Esophagus squamous epithelium (tissue), 5 donors: ENCODE measurements around the gene CPPED1. TPM values are rescaled to one million over a fixed set of nuclear protein-coding genes. Genes with fewer than 3 reads are reported as not detected.

Source experiments
- DNase-seq: peaks from one replicate; lab custom pipeline; 2025; lab: John Stamatoyannopoulos, UW
- H3K27ac ChIP-seq, 4 donors: fragments of 200-600 bp; sonication (generic); one replicate each; pipeline ENCODE4 v1.5.1; 2016 to 2019; ENCODE audit warnings: mild to moderate bottlenecking in 1 of 4
- H3K27me3 ChIP-seq, 4 donors: fragments of 200-600 bp; sonication (generic); 1 replicate in 3 of 4; 2 replicates in 1 of 4; pipeline versions ENCODE4 v1.5.1 to v1.6.0; 2017 to 2021; ENCODE audit warnings: antibody characterized with exemption in 1 of 4
- H3K36me3 ChIP-seq, 3 donors: fragments of 200-600 bp; sonication (generic); one replicate each; pipeline ENCODE4 v1.5.1; 2016 to 2019
- H3K4me1 ChIP-seq, 3 donors: fragments of 200-600 bp; sonication (generic); one replicate each; pipeline ENCODE4 v1.5.1; 2017 to 2019
- H3K4me3 ChIP-seq, 4 donors: fragments of 200-600 bp; sonication (generic); 1 replicate in 3 of 4; 2 replicates in 1 of 4; pipeline ENCODE4 v1.5.1; 2016 to 2019; ENCODE audit warnings: mild to moderate bottlenecking in 2 of 4, moderate library complexity in 1 of 4
- H3K9me3 ChIP-seq, 3 donors: fragments of 200-600 bp; sonication (generic); one replicate each; pipeline ENCODE4 v1.5.1; 2016 to 2019
- POLR2A ChIP-seq, 4 donors: fragments of 450-650 bp; IDR thresholded peaks; one replicate each; pipeline ENCODE4 v1.6.1; 2017; ENCODE audit warnings: antibody characterized with exemption in 4 of 4, mild to moderate bottlenecking in 4 of 4, moderate library complexity in 3 of 4
- WGBS, 2 donors: methylation state at CpG; one replicate each; pipeline ENCODE4 v1.1.5; 2018; 5-methylcytosine and 5-hydroxymethylcytosine counted together
- intact Hi-C: fragments of 100-400 bp; cut with DNase I; formaldehyde crosslinking; loops from one replicate; pipeline ENCODE4 v1.15.0; 2022
- total RNA-seq, 4 donors: library from RNA; depleted of rRNA; stranded (reverse); fragments of >200 nt; gene quantifications; one replicate each; pipeline ENCODE4 v1.1.0, GENCODE V29; 2016
- TF ChIP-seq, protein P1 (sequence below), 6 experiments: fragments of 450-650 bp in 4 of 6; fragments of 200-600 bp in 2 of 6; sonication (generic) in 2 of 6; IDR thresholded peaks; one replicate each; pipeline ENCODE4 v1.5.1; 2016 to 2019; ENCODE audit warnings: antibody characterized with exemption in 6 of 6, mild to moderate bottlenecking in 4 of 6, moderate library complexity in 4 of 6
- donor health status: DM: yes; HTN: yes; CAD: no.

CPPED1 gene
- total RNA-seq, 4 donors from 2014 or later: 14.3 to 45.6 (median 16.8) TPM

DNA sequence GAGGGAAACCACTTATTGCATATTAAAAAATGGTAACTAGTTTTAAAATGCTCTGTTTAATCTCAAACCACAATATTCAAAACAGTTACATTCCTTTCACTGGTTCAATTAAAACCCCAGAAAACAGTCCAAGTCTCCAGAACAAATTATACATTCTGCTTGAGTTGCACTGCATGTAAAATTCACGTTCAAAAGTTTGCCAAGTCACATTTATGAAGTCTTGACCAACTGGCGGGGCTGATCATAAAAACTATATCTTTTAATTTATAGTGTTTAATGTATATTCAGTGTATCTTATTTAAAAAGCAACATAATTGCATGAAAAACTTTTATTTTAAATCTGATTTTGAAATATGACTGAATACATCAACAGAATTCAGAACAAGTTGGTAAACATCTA lies 25.0 kb downstream of the CPPED1 start:
- Histone ChIP-seq H3K36me3 (peaks cover 0 to 68% (median 9%) of the 10 kb centered on the region in 3 donors), H3K27ac (no peak overlapping the region), H3K27me3 (no peaks in the 10 kb centered on the region), H3K9me3 (peaks cover 0 to 4% (median 1%) of the 10 kb centered on the region in 3 donors), H3K4me1 (no peaks in the 10 kb centered on the region), H3K4me3 (no peak overlapping the region)
- TF ChIP-seq, protein P1, sequence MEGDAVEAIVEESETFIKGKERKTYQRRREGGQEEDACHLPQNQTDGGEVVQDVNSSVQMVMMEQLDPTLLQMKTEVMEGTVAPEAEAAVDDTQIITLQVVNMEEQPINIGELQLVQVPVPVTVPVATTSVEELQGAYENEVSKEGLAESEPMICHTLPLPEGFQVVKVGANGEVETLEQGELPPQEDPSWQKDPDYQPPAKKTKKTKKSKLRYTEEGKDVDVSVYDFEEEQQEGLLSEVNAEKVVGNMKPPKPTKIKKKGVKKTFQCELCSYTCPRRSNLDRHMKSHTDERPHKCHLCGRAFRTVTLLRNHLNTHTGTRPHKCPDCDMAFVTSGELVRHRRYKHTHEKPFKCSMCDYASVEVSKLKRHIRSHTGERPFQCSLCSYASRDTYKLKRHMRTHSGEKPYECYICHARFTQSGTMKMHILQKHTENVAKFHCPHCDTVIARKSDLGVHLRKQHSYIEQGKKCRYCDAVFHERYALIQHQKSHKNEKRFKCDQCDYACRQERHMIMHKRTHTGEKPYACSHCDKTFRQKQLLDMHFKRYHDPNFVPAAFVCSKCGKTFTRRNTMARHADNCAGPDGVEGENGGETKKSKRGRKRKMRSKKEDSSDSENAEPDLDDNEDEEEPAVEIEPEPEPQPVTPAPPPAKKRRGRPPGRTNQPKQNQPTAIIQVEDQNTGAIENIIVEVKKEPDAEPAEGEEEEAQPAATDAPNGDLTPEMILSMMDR (IDR thresholded peaks at IDR 0.05): no peak
- no peak for TF ChIP-seq POLR2A (IDR thresholded peaks at IDR 0.05)
- 89 to 96% methylated on average over 2 of the region's 2 CpGs for WGBS, 2 donors
- intact Hi-C loops: no loop called here
- DNase-seq: no peak

DNA sequence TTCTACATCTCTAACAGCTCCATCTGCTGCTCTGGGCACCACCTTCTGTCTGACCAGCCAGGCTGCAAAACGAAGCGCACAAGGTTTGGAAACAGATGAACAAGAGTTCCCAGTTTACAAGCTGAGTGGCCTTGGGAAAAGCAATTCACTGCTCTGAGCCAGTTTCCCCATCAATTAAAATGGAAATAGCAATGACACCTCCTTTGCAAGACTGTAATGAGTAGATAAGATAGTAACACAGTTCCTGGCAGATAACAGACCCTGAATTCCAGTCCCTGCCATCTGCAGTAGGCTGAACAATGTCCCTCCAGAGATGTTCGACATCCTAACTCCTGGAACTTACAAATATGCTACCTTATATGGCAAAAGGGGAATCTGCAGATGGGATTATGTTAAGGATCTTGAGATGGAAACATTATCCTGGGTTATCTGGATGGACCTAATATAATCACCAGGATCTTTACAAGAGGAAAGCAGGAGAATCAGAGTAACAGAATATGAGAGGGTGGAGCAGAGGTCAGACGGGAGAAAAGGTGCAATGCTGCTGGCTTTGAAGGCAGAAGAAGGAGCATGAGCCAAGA lies 27.9 kb downstream of the CPPED1 start:
- no peak for DNase-seq
- H3K4me3 ChIP-seq: no peak overlapping the region
- TF ChIP-seq, protein P1 (IDR thresholded peaks at IDR 0.05): no peak
- no peak for TF ChIP-seq POLR2A (IDR thresholded peaks at IDR 0.05)
- intact Hi-C loops: no loop called here
- H3K27ac ChIP-seq: no peak overlapping the region
- peaks cover 0 to 85% (median 9%) of the 10 kb centered on the region in 3 donors for H3K36me3 ChIP-seq
- H3K4me1 ChIP-seq: no peaks in the 10 kb centered on the region
- H3K27me3 ChIP-seq: no peaks in the 10 kb centered on the region
- WGBS, 2 donors: 83 to 91% methylated on average over 3 to 4 of the region's 4 CpGs
- H3K9me3 ChIP-seq: no peaks in the 10 kb centered on the region

DNA sequence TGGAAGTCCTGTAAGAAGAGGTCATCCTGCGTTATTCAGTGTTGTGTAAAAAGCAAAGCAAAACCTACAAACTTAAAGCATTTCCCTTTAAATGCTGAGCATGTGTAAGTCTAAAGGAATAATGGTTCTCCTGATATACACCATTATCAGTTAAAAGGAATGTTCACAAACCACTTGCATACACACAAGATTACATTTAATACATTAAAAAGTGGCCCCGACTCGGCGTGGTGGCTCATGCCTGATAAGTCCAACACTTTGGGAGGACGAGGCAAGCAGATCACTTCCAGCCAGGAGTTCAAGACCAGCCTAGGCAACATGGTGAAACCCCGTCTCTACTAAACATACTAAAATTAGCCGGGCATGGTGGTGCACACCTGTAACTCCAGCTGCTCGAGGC lies 30.5 kb downstream of the CPPED1 start:
- H3K27ac ChIP-seq: no peak overlapping the region
- H3K36me3 ChIP-seq: peaks cover 0 to 70% (median 0%) of the 10 kb centered on the region in 3 donors
- intact Hi-C loops: no loop called here
- no peaks in the 10 kb centered on the region for H3K4me1 ChIP-seq
- TF ChIP-seq, protein P1 (IDR thresholded peaks at IDR 0.05): no peak
- TF ChIP-seq POLR2A (IDR thresholded peaks at IDR 0.05): no peak
- H3K9me3 ChIP-seq: no peaks in the 10 kb centered on the region
- no peak for DNase-seq
- H3K4me3 ChIP-seq: no peak overlapping the region
- WGBS, 2 donors: 73 to 84% methylated on average over 7 of the region's 8 CpGs
- no peaks in the 10 kb centered on the region for H3K27me3 ChIP-seq

DNA sequence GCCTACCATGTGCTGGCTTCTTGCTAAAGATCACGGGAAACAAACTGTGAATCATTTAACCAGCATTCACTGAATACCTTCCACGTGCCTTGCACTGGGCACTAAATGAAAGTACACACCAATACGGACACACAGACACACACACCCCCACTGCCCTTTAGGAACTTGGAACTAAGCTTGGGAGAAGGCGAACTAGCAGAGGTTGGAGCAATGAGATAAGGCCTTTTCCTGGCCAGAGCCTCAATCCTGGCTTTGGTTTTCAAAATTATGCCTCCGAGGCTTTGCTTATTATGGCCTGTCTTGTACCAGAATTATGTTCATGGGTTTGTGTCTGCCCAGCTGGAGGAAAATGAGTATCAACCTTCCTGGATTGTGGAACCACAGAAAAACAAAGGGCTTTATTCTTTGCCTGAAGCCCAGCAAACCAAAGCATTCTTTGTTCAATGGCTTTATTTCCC lies 32.3 kb downstream of the CPPED1 start:
- Histone ChIP-seq H3K4me3 (no peak overlapping the region), H3K27me3 (no peaks in the 10 kb centered on the region), H3K27ac (no peak overlapping the region), H3K4me1 (no peaks in the 10 kb centered on the region), H3K9me3 (no peaks in the 10 kb centered on the region), H3K36me3 (peaks cover 0 to 57% (median 0%) of the 10 kb centered on the region in 3 donors)
- no peak for DNase-seq
- TF ChIP-seq POLR2A (IDR thresholded peaks at IDR 0.05): no peak
- TF ChIP-seq, protein P1 (IDR thresholded peaks at IDR 0.05): no peak
- intact Hi-C loops: no loop called here
- 89 to 91% methylated on average over 5 of the region's 5 CpGs for WGBS, 2 donors

DNA sequence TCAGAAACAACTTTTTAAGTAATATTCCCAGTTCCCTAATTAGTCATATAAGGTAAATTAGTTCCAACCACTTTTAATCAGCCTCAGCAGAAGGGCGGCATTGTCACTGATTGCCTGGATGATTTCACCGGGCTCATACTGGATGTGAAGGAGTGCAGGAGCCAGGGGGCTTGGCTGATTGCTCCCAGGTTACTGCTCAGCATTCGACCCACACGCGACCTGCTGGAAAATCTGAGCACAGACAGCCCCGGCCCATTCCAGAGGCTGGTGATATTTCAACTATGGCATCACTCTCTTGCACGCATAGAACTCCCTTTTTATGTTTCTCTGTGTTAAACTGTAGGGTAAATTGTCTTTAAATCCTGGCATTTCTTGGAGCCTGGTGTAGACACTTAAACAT lies 34.2 kb downstream of the CPPED1 start:
- no peak overlapping the region for H3K4me3 ChIP-seq
- TF ChIP-seq, protein P1 (IDR thresholded peaks at IDR 0.05): no peak
- no peak for TF ChIP-seq POLR2A (IDR thresholded peaks at IDR 0.05)
- H3K27ac ChIP-seq: no peak overlapping the region
- peaks cover 0 to 39% (median 0%) of the 10 kb centered on the region in 3 donors for H3K36me3 ChIP-seq
- no peak for DNase-seq
- no peaks in the 10 kb centered on the region for H3K4me1 ChIP-seq
- intact Hi-C loops: no loop called here
- no peaks in the 10 kb centered on the region for H3K27me3 ChIP-seq
- H3K9me3 ChIP-seq: no peaks in the 10 kb centered on the region
- WGBS, 2 donors: 76 to 85% methylated on average over 6 to 7 of the region's 7 CpGs
